NT2/D1 (cell line): ENCODE measurements around the gene EML1.

ENCODE experiments used
- YY1 ChIP-seq: IDR thresholded peaks from 2 replicates; pipeline ENCODE4 v1.6.1; 2011; ENCODE audit not compliant: insufficient read length, insufficient read depth
- ZNF274 ChIP-seq: IDR thresholded peaks from 2 replicates; pipeline ENCODE4 v1.6.1; 2011; ENCODE audit warnings: mild to moderate bottlenecking, low read depth, low read length

GRCh38 chr14:99792210-99792535, 1.0 kb upstream of the EML1 start:
- no peak for TF ChIP-seq ZNF274
- no peak for TF ChIP-seq YY1
